Mucosa of stomach (tissue), 1 donor: ENCODE measurements around the gene SLC51B.
"Not testable (repeated sequence)": the region's sequence is repeated elsewhere in the genome, so short reads cannot be mapped to it uniquely, and the experiment has no call there.

Experiments used
- H3K27me3 ChIP-seq: one replicate; pipeline ENCODE4 v1.7.0; 2013; ENCODE audit warnings: mild to moderate bottlenecking, low read length; ENCODE audit not compliant: control insufficient read depth, insufficient read depth
- H3K36me3 ChIP-seq: one replicate; pipeline ENCODE4 v1.7.0; 2013; ENCODE audit warnings: low read length; ENCODE audit not compliant: control insufficient read depth, insufficient read depth
- H3K4me1 ChIP-seq: one replicate; pipeline ENCODE4 v1.7.0; 2013; ENCODE audit warnings: mild to moderate bottlenecking, low read length; ENCODE audit not compliant: control insufficient read depth, insufficient read depth
- H3K4me3 ChIP-seq: one replicate; pipeline ENCODE4 v1.7.0; 2013; ENCODE audit warnings: low read length
- H3K9ac ChIP-seq: one replicate; pipeline ENCODE4 v1.7.0; 2013; ENCODE audit warnings: mild to moderate bottlenecking, low read length, moderate library complexity
- H3K9me3 ChIP-seq: one replicate; pipeline ENCODE4 v1.7.0; 2013; ENCODE audit warnings: mild to moderate bottlenecking, low read length, moderate library complexity; ENCODE audit not compliant: control insufficient read depth
- donor health status: Pancreatic carcinoma.

The SLC51B gene

DNA sequence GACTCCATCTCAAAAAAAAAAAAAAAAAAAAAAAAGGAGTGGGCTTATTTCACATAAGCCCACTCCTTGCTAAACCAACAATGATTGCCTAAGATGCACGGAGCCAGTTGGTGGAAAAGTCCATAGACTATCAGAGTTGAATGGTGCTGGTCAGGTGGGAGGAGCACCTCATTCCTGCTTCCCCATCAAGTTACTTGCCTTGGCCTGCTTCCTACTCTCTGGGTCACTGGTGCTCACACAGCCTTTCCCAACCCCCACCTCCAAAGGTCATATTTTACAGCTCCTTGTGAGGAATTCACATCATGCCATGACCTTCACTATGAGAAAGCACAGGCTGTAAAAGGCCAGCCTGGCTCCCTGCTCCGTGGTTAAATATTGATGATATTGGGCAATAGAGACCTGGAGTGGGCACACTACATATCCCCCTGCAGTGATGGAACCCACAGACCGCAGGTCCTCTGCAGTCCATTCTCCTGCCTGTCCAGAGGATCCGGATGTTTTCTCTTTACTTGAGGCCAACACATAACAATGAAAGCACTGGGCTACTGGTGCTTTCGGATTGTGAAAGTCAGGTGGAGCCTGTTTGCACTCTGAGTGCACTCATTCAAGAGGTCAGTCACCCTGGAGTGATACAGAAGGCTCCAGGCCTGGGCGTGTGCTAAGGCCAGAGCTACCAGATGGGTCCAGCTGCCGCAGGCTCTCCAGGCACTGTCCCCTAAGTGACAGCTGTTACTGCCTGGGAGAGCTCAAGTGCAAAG is at the start of gene SLC51B:
TSS of gene SLC51B (plus strand) at position 664 of the 758 bp plus-strand sequence. CDS start 4,618 bp downstream, outside the sequence.
- H3K4me3 ChIP-seq: no peak within 1 kb of the TSS
- H3K9ac ChIP-seq: no peak within 1 kb of the TSS
- no peaks in the 10 kb centered on the region for H3K9me3 ChIP-seq
- no peaks in the 10 kb centered on the region for H3K27me3 ChIP-seq
- H3K4me1 ChIP-seq: peaks cover 26% of the 10 kb centered on the region
- no peaks in the 10 kb centered on the region for H3K36me3 ChIP-seq

DNA sequence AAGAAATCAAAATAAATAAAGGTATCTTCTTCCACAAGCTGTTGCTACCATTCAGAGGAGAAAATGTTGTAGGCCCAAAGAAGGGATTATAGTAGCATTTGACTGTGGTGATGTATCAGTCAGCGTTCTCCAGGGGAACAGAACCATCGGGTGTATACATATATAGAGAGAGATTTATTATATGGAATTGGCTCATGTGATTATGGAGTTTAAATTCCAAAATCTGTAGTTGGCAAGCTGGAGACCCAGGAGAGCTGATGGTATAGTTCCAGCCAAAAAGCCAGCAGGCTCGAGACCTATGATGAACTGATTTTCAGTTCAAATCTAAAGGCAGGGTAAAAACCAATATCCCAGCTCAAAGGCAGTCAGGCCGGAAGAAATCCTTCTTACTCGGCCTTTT is 48.1 kb upstream of the SLC51B start:
- H3K4me1 ChIP-seq: no peaks in the 10 kb centered on the region
- no peaks in the 10 kb centered on the region for H3K9me3 ChIP-seq
- H3K27me3 ChIP-seq: no peaks in the 10 kb centered on the region
- H3K9ac ChIP-seq: no peak overlapping the region
- H3K36me3 ChIP-seq: no peaks in the 10 kb centered on the region
- H3K4me3 ChIP-seq: no peak overlapping the region

DNA sequence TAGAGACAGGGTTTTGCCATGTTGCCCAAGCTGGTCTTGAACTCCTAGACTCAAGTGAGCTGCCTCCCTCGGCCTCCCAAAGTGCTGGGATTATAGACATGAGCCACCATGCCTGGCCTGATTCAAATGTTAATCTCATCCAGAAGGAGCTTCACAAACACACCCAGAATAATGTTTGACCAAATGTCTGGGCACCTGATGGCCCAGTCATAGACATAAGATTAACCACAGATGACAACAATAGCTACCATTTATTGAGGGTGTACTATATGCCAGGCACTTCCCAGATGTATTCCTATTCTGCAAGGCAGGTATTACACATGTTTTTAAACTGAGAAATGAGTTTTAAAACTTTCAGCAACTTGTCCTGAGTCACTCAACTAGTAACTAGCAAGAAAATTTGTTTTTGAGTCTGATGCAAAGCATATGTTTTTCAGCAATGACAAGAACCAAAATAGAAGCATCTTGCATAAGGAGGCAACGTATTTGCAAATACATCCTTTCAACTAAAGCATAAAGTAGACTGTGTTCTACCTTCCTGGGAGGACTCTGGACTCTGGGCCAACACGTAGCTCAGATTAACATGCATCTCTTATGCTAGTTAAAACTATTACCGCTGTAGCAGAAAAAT is 47.3 kb upstream of the SLC51B start:
- Histone ChIP-seq H3K4me1 (no peaks in the 10 kb centered on the region), H3K9me3 (no peaks in the 10 kb centered on the region), H3K36me3 (no peaks in the 10 kb centered on the region), H3K27me3 (no peaks in the 10 kb centered on the region), H3K4me3 (no peak overlapping the region), H3K9ac (no peak overlapping the region)

DNA sequence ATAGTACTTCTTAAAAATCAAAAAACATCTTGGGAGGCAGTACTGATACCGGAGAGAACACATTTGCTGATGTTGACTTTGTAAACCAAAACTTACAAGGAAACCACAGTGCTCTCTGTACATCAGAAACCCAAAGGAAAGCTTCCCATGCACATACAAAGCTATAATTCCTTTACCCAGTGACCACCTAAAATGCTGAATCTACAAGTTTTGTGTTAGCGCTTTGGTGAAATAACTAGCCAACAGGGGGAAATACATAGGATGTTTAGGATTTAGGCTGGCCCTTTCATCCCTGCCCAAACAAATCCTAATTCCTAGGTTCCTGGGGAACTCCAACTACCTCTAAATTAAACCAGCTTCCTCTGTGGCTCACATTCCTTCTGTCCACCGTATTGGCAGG is 40.2 kb upstream of the SLC51B start:
- Histone ChIP-seq H3K9me3 (no peaks in the 10 kb centered on the region), H3K9ac (no peak overlapping the region), H3K36me3 (no peaks in the 10 kb centered on the region), H3K4me1 (no peaks in the 10 kb centered on the region), H3K27me3 (no peaks in the 10 kb centered on the region), H3K4me3 (no peak overlapping the region)

DNA sequence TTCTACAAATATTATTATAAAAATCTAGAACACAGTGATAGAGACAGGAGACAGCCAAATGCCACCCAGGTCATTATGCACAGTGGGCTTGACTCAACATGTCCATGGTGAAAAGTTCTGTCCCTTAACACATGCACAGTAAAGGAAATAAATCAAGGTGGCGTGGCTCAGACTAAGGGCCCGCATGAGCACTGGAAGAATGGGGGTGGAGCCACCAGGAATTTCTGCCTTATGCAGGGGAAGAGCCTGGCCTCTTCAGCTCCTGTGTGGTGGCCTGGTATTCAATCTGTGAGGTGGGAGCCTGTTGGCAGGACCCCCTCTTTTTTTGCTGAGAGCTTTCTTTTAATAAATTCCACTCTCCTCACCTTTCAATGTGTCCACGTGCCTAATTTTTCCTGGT is 38.3 kb upstream of the SLC51B start:
- no peak overlapping the region for H3K9ac ChIP-seq
- no peaks in the 10 kb centered on the region for H3K27me3 ChIP-seq
- no peaks in the 10 kb centered on the region for H3K4me1 ChIP-seq
- H3K9me3 ChIP-seq: no peaks in the 10 kb centered on the region
- H3K36me3 ChIP-seq: no peaks in the 10 kb centered on the region
- H3K4me3 ChIP-seq: no peak overlapping the region

DNA sequence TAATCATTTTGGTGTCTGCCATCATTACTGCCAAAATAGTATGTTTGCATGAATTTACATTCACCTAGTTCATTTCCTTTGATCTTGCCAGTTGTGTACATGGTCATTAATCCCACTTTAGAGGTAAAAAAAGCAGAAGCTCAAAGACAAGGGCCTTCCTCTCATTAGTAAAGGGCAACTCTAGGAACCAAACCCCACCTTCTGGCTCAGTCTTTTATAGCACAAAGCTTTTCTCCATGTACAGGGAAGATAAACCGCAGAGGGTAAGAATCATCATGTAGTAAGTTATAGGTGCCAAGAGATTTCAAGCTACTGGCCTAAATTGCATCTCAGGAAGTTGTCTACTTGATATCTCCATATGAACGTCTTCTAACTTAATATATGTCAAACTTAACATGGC is 36.2 kb upstream of the SLC51B start:
- H3K4me1 ChIP-seq: no peaks in the 10 kb centered on the region
- H3K9ac ChIP-seq: no peak overlapping the region
- H3K9me3 ChIP-seq: no peaks in the 10 kb centered on the region
- no peaks in the 10 kb centered on the region for H3K27me3 ChIP-seq
- no peaks in the 10 kb centered on the region for H3K36me3 ChIP-seq
- H3K4me3 ChIP-seq: no peak overlapping the region

DNA sequence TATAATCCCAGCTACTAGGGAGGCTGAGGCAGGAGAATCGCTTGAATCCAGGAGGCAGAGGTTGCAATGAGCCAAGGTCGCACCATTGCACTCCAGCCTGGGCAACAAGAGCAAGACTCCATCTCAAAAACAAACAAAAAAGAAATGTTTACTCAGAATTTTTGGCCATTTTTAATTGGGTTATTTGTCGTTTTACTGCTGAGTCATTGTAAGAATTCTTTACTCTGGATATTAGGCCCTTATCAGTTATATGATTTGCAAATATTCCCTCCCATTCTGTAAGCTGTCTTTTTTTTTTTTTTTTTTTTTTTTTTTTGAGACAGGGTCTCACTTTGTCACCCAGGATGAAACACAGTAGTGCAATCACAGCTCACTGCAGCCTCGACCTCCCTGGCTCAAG is 34.0 kb upstream of the SLC51B start:
- not testable (repeated sequence) for H3K27me3 ChIP-seq, H3K4me3 ChIP-seq, H3K9me3 ChIP-seq, H3K36me3 ChIP-seq, H3K4me1 ChIP-seq, H3K9ac ChIP-seq

DNA sequence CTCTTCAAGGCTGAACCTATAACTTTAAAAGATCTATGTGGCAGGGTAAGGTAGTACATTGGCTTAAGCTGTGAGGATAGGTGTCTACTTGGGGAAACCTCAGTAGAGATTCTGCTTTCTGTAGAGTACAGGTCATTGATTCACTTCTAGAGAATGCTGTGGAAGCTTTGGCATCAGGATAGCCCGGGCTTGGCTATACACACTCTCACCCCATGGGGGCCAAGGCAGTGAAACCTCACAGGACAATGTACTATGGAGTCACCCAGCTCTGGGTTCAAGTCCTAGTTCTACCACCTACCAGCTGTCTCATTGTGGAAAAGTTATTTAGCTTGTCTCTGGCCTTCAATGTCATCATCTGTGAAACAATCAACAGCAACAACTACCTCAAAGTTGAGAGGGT is 24.8 kb upstream of the SLC51B start:
- H3K9me3 ChIP-seq: no peaks in the 10 kb centered on the region
- no peaks in the 10 kb centered on the region for H3K27me3 ChIP-seq
- H3K4me1 ChIP-seq: peaks cover 12% of the 10 kb centered on the region
- no peaks in the 10 kb centered on the region for H3K36me3 ChIP-seq
- no peak overlapping the region for H3K4me3 ChIP-seq
- no peak overlapping the region for H3K9ac ChIP-seq

DNA sequence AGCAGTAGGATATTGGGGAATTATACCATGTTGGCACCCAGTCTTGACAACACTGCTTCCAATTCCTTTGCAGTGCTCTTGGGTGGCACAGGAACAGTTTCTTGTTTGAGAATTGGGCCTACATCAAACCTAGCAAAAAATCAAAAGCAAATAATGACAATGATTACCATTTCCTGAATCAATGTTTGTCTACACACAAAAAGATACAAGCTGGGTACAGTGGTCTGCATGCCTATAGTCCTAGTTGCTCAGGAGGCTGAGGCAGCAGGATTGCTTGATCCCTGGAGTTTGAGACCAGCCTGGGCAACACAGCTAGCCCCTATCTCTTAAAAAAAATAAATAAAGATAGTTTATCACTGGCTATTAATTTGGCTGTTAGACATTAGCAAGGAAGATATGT is 23.7 kb upstream of the SLC51B start:
- H3K4me1 ChIP-seq: peaks cover 12% of the 10 kb centered on the region
- H3K9ac ChIP-seq: no peak overlapping the region
- H3K9me3 ChIP-seq: no peaks in the 10 kb centered on the region
- H3K4me3 ChIP-seq: no peak overlapping the region
- no peaks in the 10 kb centered on the region for H3K27me3 ChIP-seq
- no peaks in the 10 kb centered on the region for H3K36me3 ChIP-seq

DNA sequence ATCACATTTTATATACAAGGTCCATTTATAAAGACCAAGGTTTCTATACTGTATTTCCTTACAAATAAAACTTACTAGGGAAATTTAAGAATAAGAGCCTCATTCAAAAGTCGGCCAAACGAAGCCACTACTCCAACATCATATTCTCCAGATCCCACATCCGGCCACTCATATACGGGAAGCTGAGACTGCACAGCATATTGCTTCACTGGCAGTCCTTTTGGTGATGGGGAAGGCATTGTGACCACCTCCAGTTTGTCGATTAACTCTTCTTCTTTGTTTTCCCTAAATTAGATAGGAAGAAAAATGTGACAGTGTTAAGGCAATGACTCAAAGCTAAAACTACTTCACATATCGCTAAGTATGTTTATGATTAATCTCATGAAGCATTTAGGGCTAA is 18.4 kb upstream of the SLC51B start:
- no peaks in the 10 kb centered on the region for H3K9me3 ChIP-seq
- H3K4me1 ChIP-seq: peaks cover 6% of the 10 kb centered on the region
- no peaks in the 10 kb centered on the region for H3K36me3 ChIP-seq
- no peak overlapping the region for H3K9ac ChIP-seq
- H3K4me3 ChIP-seq: no peak overlapping the region
- H3K27me3 ChIP-seq: no peaks in the 10 kb centered on the region

DNA sequence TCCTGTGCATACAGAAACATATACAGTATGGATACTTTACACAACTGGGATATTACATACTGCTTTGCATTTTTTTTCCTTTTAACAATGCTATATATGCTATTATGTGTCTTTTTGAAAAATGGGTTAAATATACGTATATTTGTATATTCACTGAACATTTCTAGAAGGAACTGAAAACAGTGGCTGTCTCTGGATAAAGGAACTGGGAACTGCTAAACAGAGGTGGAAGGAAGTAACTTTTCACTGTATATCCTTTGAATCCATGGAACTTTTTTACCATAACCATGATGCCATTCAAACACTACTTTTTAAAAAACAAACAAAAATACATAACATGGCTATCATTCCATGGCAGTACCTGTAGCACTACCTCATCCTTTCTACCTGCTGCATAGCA is 17.6 kb upstream of the SLC51B start:
- Histone ChIP-seq H3K27me3 (no peaks in the 10 kb centered on the region), H3K9ac (no peak overlapping the region), H3K4me1 (no peaks in the 10 kb centered on the region), H3K9me3 (no peaks in the 10 kb centered on the region), H3K4me3 (no peak overlapping the region), H3K36me3 (no peaks in the 10 kb centered on the region)

DNA sequence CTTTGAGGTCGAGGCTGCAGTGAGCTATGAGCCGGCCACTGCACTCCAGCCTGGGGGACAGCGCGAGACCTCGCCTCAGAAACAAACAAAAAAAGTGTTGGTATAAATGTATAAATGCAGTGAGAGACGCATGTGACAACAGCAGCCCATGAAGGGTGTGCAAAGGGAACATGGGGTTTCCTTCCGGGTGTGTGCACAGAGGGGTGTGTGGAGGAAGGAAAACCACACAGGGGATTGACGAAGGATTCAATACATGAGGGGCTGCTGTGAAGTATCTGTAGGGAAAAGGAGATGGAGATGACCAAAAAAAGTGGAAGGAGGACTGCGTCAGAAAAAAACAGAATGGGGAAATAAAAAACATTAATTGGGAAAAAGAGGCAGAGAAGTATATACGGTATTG is 16.8 kb upstream of the SLC51B start:
- Histone ChIP-seq H3K9me3 (no peaks in the 10 kb centered on the region), H3K27me3 (no peaks in the 10 kb centered on the region), H3K4me1 (no peaks in the 10 kb centered on the region), H3K36me3 (no peaks in the 10 kb centered on the region), H3K9ac (no peak overlapping the region), H3K4me3 (peak overlapping the region; percentile 80)
